GM06990 (cell line): ENCODE results near the gene UBN1.

ENCODE experiments used
- DNase-seq: peaks from one replicate; pipeline ENCODE4 v3.0.0-alpha.2; 2011; ENCODE audit not compliant: insufficient read length; ENCODE audit errors: extremely low read depth
- H3K27me3 ChIP-seq: replicated peaks from 2 replicates; pipeline ENCODE4 v1.6.0; 2011; ENCODE audit warnings: low read length; ENCODE audit not compliant: control insufficient read depth, insufficient read depth
- H3K36me3 ChIP-seq: 2 replicates; pipeline ENCODE4 v1.5.1; 2011; ENCODE audit warnings: low read length; ENCODE audit not compliant: control insufficient read depth, insufficient read depth
- H3K4me3 ChIP-seq: replicated peaks from 2 replicates; pipeline ENCODE4 v1.5.1; 2011; ENCODE audit warnings: low read depth, mild to moderate bottlenecking, control low read depth, low read length
- CTCF ChIP-seq: IDR thresholded peaks from 2 replicates; pipeline ENCODE4 v1.5.1; 2011; ENCODE audit warnings: low read length, control low read depth, mild to moderate bottlenecking, inconsistent platforms; ENCODE audit not compliant: insufficient read depth, poor library complexity, severe bottlenecking

UBN1 gene

GRCh38 chr16:4800290-4801041 is 46.8 kb upstream of the UBN1 start:
- TF ChIP-seq CTCF: no peak
- Histone ChIP-seq H3K27me3 (no peaks in the 10 kb centered on the region), H3K4me3 (peak overlapping the region; percentile 20), H3K36me3 (peaks cover 7% of the 10 kb centered on the region)
- peak; percentile 40 for DNase-seq

GRCh38 chr16:4801051-4801961 is 46.0 kb upstream of the UBN1 start:
- peaks cover 7% of the 10 kb centered on the region for H3K36me3 ChIP-seq
- no peaks in the 10 kb centered on the region for H3K27me3 ChIP-seq
- no peak for DNase-seq
- no peak for TF ChIP-seq CTCF
- H3K4me3 ChIP-seq: peak overlapping the region; percentile 76

- Histone ChIP-seq H3K4me3 (peak within 1 kb of the TSS; percentile 76), H3K27me3 (no peaks in the 10 kb centered on the region), H3K36me3 (peaks cover 7% of the 10 kb centered on the region)
- no peak for TF ChIP-seq CTCF
- DNase-seq: peak; percentile 92
These were observed 45.2 kb upstream of the UBN1 start, which contains the start of gene ROGDI for GRCh38 chr16:4801962-4802658. TSS of gene ROGDI (minus strand) at chr16:4802633. CDS start at chr16:4802571, 62 bp downstream.

- Histone ChIP-seq H3K27me3 (no peaks in the 10 kb centered on the region), H3K4me3 (peak overlapping the region; percentile 76), H3K36me3 (peaks cover 9% of the 10 kb centered on the region)
- DNase-seq: peak; percentile 90
- no peak for TF ChIP-seq CTCF
These were observed 44.5 kb upstream of the UBN1 start for GRCh38 chr16:4802659-4803287.

GRCh38 chr16:4803401-4803844 is 43.9 kb upstream of the UBN1 start:
- no peak for TF ChIP-seq CTCF
- no peaks in the 10 kb centered on the region for H3K27me3 ChIP-seq
- H3K36me3 ChIP-seq: peaks cover 9% of the 10 kb centered on the region
- no peak overlapping the region for H3K4me3 ChIP-seq
- no peak for DNase-seq
